ENCODE data around the gene TAT.

Gene TAT

DNA sequence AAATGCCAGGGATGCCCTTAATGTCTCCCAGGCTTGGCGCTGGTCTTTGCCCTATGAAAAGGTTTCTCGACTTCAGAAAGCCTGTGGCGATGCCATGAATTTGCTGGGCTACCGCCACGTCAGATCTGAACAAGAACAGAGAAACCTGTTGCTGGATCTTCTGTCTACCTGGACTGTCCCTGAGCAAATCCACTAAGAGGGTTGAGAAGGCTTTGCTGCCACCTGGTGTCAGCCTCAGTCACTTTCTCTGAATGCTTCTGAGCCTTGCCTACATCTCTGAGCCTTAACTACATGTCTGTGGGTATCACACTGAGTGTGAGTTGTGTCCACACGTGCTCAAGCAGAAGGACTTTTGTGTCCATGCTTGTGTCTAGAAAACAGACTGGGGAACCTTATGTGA, 39.2 kb downstream of the TAT start:
- TF ChIP-seq, protein P1, sequence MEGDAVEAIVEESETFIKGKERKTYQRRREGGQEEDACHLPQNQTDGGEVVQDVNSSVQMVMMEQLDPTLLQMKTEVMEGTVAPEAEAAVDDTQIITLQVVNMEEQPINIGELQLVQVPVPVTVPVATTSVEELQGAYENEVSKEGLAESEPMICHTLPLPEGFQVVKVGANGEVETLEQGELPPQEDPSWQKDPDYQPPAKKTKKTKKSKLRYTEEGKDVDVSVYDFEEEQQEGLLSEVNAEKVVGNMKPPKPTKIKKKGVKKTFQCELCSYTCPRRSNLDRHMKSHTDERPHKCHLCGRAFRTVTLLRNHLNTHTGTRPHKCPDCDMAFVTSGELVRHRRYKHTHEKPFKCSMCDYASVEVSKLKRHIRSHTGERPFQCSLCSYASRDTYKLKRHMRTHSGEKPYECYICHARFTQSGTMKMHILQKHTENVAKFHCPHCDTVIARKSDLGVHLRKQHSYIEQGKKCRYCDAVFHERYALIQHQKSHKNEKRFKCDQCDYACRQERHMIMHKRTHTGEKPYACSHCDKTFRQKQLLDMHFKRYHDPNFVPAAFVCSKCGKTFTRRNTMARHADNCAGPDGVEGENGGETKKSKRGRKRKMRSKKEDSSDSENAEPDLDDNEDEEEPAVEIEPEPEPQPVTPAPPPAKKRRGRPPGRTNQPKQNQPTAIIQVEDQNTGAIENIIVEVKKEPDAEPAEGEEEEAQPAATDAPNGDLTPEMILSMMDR (IDR thresholded peaks at IDR 0.05; ENCODE audit: control extremely low read depth, extremely low read depth, low read depth, missing control alignments): peak; percentile 79
- ChIA-PET CTCF (interaction anchor here (0.7 to 5.2 kb wide), 12 partner anchors 8 to 126 kb away, joined by 3 to 61 read pairs (median 6); partner anchors contain the start of gene CHST4), POLR2A (no interaction called here)
- DNase-seq (ENCODE audit: extremely low spot score): peak; percentile 67

DNA sequence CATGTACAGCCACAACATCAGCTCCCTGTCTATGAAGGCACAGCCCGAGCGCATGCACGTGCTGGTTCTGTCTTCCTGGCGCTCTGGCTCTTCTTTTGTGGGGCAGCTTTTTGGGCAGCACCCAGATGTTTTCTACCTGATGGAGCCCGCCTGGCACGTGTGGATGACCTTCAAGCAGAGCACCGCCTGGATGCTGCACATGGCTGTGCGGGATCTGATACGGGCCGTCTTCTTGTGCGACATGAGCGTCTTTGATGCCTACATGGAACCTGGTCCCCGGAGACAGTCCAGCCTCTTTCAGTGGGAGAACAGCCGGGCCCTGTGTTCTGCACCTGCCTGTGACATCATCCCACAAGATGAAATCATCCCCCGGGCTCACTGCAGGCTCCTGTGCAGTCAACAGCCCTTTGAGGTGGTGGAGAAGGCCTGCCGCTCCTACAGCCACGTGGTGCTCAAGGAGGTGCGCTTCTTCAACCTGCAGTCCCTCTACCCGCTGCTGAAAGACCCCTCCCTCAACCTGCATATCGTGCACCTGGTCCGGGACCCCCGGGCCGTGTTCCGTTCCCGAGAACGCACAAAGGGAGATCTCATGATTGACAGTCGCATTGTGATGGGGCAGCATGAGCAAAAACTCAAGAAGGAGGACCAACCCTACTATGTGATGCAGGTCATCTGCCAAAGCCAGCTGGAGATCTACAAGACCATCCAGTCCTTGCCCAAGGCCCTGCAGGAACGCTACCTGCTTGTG, 40.0 kb downstream of the TAT start:
- DNase-seq (ENCODE audit: extremely low spot score): no peak
- TF ChIP-seq, protein P1 (IDR thresholded peaks at IDR 0.05; ENCODE audit: control extremely low read depth, extremely low read depth, low read depth, missing control alignments): no peak
- ChIA-PET CTCF (interaction anchor here (0.7 to 5.2 kb wide), 6 partner anchors 10 to 125 kb away, joined by 3 to 61 read pairs (median 8); no protein-coding TSS in a partner anchor), POLR2A (no interaction called here)

DNA sequence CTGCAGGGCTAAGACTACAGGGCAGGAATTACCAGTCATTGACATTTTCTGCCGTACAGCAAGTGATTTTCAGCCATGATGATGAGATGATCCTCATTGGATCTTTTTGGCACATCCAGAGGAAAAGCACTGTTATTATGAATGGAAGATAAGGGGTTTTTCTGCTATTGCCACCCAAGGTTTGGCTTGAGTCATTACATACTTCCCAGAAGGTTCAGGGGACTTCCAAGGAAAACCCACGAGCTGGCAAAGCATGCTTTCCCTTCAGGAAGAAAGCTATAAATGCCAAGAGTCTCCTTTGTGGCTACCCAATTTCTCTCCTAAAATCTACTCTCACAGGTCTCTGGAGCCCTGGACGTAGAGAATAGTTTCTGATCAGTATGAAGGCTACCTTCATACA, 44.5 kb downstream of the TAT start:
- TF ChIP-seq, protein P1 (IDR thresholded peaks at IDR 0.05; ENCODE audit: control extremely low read depth, extremely low read depth, low read depth, missing control alignments): no peak
- ChIA-PET CTCF (interaction anchor here (1.0 to 4.3 kb wide), 8 partner anchors 8 to 429 kb away, joined by 3 to 20 read pairs (median 6); no protein-coding TSS in a partner anchor), POLR2A (no interaction called here)
- no peak for DNase-seq (ENCODE audit: extremely low spot score)

DNA sequence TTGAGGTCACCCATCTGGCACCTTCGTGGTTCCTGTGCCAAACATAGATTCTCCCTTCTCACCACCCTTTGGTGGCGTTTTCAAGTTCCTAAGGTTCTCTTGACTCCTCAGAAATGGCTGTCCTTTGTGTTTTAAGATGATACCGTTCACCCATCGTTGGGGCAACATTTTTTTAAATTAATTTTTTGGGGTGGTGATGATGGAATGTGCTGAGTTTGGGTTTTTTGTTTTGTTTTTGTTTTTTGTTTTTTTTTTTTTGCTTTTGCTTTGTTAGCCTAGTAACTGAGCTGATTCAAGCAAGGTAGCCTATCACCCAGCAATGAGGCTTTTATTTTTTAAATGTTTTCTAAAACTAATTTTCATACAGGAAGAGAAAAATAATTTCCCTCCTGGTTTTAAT, 48.0 kb downstream of the TAT start:
- ChIA-PET CTCF (interaction anchor here (1.6 to 4.3 kb wide), 2 partner anchors 9 to 82 kb away, joined by 7 to 20 read pairs; no protein-coding TSS in a partner anchor), POLR2A (interaction anchor here (0.9 kb wide), 1 partner anchor 79 kb away, joined by 5 read pairs; no protein-coding TSS in a partner anchor)
- DNase-seq (ENCODE audit: extremely low spot score): no peak
- TF ChIP-seq, protein P1 (IDR thresholded peaks at IDR 0.05; ENCODE audit: control extremely low read depth, extremely low read depth, low read depth, missing control alignments): no peak

DNA sequence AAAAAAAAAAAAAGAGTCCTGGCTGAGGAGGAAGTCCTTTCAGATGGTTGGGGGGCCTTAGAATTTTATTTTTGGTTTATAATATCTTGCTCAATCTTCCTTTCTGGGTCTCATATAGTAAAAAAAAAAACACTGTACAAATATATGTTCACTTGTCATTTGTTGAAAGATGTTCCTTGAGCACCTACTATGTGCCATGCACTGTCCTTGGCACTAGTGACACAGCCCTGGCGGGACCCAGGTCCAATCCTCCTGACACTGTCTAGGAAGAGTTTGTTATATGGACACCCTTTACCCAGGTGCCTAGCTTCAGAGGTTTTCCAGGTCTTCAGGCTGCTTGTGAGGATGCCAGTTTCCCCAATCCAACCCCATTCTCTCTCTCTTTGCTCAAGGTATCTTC, 48.6 kb downstream of the TAT start:
- no peak for DNase-seq (ENCODE audit: extremely low spot score)
- TF ChIP-seq, protein P1 (IDR thresholded peaks at IDR 0.05; ENCODE audit: control extremely low read depth, extremely low read depth, low read depth, missing control alignments): no peak
- ChIA-PET POLR2A (no interaction called here), CTCF (no interaction called here)

DNA sequence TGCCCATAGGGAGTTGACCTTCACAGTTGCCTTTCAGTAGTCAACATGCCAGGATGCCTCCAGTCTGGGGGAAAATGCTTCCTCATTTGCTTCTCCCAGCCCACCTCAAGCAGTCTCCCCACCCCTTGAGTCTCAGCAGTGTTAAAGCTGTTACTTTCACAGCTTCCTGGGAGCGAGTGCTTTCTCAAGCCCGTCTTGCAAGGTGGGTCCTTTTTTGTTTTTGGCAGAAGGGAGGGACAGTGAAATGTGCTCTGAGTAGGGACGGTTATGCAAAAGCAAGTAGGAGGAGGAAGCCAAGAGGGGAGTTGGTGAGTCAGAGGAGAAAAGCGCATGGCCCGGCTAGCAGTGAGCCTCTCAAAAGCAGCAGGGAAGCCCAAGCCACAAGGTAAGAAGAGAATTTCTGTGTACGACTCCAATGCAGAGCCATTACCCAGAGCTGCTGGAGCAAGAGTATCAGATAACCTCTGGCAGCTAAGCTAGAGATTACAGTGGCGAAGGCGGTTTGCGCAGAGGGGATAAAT, 50.7 kb downstream of the TAT start, which contains the start of gene CHST4:
CHST4 (plus strand) TSS at position 316 of the 521 bp plus-strand sequence. CDS start 10,252 bp downstream, outside the sequence.
- DNase-seq (ENCODE audit: extremely low spot score): no peak
- ChIA-PET POLR2A (no interaction called here), CTCF (interaction anchor here (0.9 to 2.7 kb wide), 11 partner anchors 9 to 113 kb away, joined by 3 to 19 read pairs (median 5); no protein-coding TSS in a partner anchor)
- TF ChIP-seq, protein P1 (IDR thresholded peaks at IDR 0.05; ENCODE audit: control extremely low read depth, extremely low read depth, low read depth, missing control alignments): no peak

Measured in GM10248 (cell line).